H1 (cell line): ENCODE data around the gene DELE1. TPM values are rescaled to one million over a fixed set of nuclear protein-coding genes. Genes with fewer than 3 reads are reported as not detected.

Experiments used
- ATF3 ChIP-seq: IDR thresholded peaks from 2 replicates; pipeline ENCODE4 v1.6.1; 2011; ENCODE audit warnings: low read depth, mild to moderate bottlenecking, low read length; ENCODE audit not compliant: insufficient read depth
- BACH1 ChIP-seq: IDR thresholded peaks from 2 replicates; pipeline ENCODE4 v1.6.1; 2012; ENCODE audit warnings: low read length, improper control_type of control experiment
- KDM4A ChIP-seq: IDR thresholded peaks from one replicate; pipeline ENCODE4 v1.7.1; 2012; ENCODE audit warnings: low read depth, mild to moderate bottlenecking, moderate library complexity, low read length, inconsistent platforms; ENCODE audit not compliant: severe bottlenecking
- RAD21 ChIP-seq, 2 experiments: IDR thresholded peaks in 1 of 2; conservative IDR thresholded peaks in 1 of 2; 2 replicates each; pipeline ENCODE4 v1.6.1; 2011; ENCODE audit warnings: low read depth in 2 of 2, low read length in 2 of 2, improper control_type of control experiment in 1 of 2, inconsistent platforms in 1 of 2, mild to moderate bottlenecking in 1 of 2, moderate library complexity in 1 of 2
- SIX5 ChIP-seq: IDR thresholded peaks from 2 replicates; pipeline ENCODE4 v1.6.1; 2011; ENCODE audit warnings: mild to moderate bottlenecking, low read depth, low read length
- SRF ChIP-seq: IDR thresholded peaks from 2 replicates; pipeline ENCODE4 v1.6.1; 2011; ENCODE audit warnings: mild to moderate bottlenecking, low read depth, low read length, moderate library complexity
- ZNF274 ChIP-seq: IDR thresholded peaks from 2 replicates; pipeline ENCODE4 v1.7.0; 2012; ENCODE audit warnings: low read length, borderline replicate concordance; ENCODE audit errors: extremely low read depth
- polyA plus RNA-seq, 7 experiments: library from polyadenylated mRNA; depleted of rRNA in 3 of 7; stranded (reverse) in 5 of 7; unstranded in 2 of 7; fragments of >200 nt in 5 of 7; fragments of 200-250 nt in 2 of 7; gene quantifications; 1 replicate in 5 of 7; 2 replicates in 1 of 7; 4 replicates in 1 of 7; pipeline versions ENCODE4 v1.2.1 to v1.2.3, GENCODE V29; 2011 to 2013; ENCODE audit warnings: missing spikeins in 2 of 7, mixed read lengths in 2 of 7
- total RNA-seq: library from RNA; stranded (reverse); fragmentation: NEBNext Ultra II Directional; extraction: Animal tissue kit (Norgen Biotek cat#: 25700); gene quantifications from 2 replicates; pipeline ENCODE4 v1.2.1, GENCODE V29; 2021

DELE1 gene
- total and polyA plus RNA-seq, 2 of the 8 experiments (the other 6 are each of a cell fraction or from before 2014, with no cell fraction given) = 61.4 to 114 TPM

- TF ChIP-seq KDM4A = no peak
- TF ChIP-seq ZNF274 = no peak
- TF ChIP-seq SIX5 = no peak
- no peak for TF ChIP-seq RAD21 (IDR thresholded peaks at IDR 0.05 in 1 of 2, conservative IDR thresholded peaks at IDR 0.05 in 1 of 2; ENCODE audit: low read depth in 2 of 2, low read length in 2 of 2)
- no peak for TF ChIP-seq BACH1
- no peak for TF ChIP-seq ATF3
- no peak for TF ChIP-seq SRF
Observed at GRCh38 chr5:141875022-141875740, 48.5 kb upstream of the DELE1 start (continued).
